GM18498 (cell line): ENCODE data around the gene CCL24.
"Not testable (repeated sequence)": the region's sequence is repeated elsewhere in the genome, so short reads cannot be mapped to it uniquely, and the experiment has no call there.

Experiments used
- ATAC-seq: cut with Tn5 transposase; IDR thresholded peaks from one replicate; pipeline ENCODE4 v1.9.1; 2021; ENCODE audit warnings: mild to moderate bottlenecking, moderate library complexity; ENCODE audit not compliant: unreplicated experiment

CCL24 gene

DNA sequence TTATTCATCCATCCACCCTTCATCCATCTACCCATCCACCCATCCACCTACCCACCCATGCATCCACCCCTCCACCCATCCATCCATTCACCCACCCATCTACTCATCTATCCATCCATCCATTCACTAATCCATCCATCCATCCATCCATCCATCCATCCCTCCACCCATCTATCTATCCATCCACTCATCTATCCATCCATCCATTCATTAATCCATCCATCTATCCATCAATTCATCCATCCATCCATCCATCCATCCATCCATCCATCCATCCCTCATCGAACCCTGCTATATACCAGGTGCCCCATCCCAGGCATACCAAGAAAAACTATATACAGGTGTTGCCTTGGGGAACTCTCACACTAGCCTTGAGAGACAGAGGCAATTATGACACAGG lies 7.1 kb upstream of the CCL24 start:
- ATAC-seq = no peak

DNA sequence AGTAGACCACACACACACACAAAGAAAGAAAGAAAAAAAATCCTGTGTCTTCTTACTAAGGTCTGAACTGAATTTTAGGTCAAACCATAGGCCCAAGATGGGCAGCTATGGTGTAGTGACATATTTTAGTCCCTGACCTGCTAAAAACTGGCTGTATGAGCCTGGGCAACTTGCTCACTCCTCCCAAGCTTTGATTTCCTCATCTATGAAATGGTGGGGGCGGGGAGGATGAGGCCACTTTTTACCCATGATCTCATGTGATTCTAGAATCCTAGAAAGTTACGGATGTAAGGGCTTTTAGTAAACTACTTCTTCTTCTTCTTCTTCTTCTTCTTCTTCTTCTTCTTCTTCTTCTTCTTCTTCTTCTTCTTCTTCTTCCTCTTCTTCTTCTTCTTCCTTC lies 6.1 kb upstream of the CCL24 start:
- ATAC-seq = no peak

DNA sequence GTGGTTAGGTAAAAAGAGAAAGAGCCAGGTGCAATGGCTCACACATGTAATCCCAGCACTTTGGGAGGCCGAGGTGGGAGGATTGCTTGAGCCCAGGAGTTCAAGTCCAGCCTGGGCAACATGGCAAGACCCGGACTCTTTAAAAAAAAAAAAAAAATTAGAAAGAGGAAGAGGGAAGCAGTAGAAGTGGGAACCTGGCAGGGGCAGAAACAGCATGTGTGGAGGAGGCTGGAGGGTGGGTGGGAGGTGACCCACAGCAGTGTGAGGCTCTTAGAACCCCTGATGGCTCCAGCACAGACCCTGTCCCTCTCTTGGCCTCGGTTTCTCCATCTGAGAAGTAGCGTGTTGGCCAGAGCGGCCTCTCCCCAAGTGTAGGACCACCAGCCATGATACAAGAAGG lies 4.9 kb upstream of the CCL24 start:
- no peak for ATAC-seq

DNA sequence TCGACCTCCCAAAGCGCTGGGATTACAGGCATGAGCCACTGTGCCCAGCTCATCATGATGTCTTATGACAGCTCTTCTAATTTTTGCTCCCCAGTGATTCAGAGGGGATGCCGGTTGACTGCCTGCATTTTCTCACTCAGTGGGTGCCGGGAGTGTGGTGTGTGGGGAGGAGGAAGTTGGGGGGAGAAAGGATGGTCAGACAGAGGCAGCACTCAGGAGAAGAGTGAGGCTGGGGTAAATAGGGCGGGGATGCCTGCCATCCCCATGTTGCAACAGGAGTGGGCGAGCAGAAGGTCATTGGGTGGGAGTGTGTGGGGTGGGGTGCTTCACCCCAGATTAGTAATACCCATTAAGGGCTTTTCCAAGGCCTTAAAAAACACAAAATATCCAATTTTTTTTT lies 3.5 kb upstream of the CCL24 start:
- no peak for ATAC-seq

DNA sequence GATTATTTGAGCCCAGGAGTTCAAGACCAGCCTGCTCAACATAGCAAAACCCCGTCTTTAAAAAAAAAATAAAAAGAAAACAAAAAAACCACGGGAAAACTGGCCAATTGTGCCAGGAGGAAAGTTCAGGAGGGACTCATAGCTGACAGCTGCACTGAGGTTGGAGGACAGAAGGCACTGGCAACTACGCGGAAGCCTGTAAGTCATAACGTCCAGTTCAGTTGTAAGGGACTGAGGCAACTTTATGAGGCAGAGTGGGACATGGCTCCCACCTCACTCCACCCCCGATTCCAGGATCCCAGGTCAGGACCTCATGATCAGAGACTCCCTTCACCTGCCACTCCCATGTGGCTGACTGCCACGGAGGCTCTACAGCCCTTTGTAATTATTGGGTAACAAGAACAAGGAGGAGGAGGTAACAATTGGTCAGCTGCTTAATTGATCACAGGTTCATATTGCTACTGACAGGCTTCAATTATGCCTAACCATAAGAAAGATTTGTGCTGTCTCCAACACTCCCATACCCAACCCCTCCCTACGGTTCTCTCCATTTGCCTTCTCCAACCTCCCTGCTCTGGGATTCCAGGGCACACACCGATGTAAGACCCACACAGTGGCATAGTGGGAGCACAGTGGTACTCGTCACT lies 1.9 kb upstream of the CCL24 start:
- ATAC-seq = no peak

DNA sequence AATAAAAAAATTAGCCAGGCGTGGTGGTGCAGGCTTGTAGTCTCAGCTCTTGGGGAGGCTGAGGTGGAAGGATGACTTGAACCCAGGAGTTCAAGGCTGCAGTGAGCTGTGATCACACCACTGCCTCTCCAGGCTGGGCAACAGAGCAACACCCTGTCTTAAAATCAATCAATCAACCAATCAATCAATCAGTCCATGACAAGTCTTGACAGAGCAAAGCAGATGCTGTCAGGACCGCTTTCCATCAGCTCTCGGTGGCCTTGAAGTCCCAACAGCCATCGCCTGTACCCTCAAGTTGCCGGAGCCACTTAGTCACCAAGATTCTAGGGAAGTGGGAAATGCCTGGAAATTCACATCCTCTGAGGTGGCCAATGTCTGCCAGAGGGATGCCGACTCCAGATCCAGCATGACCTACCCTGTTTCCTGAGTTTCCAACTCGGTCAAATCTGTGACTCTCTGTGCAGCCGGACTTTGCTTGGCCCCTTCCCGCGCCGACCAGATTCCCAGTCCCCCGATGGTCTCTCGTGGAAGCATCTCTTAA lies 871 bp upstream of the CCL24 start:
- no peak for ATAC-seq

DNA sequence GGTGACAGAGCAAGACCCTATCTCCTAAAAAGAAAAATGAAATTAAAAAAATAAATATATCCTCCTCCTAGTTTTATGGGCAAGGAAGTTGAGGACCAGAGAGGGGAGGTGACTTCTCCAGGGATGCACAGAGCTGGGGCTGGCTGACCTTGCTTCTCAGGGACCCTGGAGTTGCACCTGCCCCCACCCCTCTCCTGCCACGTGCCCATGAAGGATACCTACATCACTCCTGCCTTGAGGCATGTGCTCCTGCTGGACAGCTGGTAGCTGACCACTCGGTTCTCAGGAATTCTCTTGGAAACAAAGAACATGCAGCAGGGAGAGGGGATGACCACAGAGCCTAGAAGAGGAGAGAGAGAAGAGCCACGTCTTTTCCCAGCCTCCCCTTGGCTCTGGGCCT lies 522 bp downstream of the CCL24 start:
- ATAC-seq = no peak

DNA sequence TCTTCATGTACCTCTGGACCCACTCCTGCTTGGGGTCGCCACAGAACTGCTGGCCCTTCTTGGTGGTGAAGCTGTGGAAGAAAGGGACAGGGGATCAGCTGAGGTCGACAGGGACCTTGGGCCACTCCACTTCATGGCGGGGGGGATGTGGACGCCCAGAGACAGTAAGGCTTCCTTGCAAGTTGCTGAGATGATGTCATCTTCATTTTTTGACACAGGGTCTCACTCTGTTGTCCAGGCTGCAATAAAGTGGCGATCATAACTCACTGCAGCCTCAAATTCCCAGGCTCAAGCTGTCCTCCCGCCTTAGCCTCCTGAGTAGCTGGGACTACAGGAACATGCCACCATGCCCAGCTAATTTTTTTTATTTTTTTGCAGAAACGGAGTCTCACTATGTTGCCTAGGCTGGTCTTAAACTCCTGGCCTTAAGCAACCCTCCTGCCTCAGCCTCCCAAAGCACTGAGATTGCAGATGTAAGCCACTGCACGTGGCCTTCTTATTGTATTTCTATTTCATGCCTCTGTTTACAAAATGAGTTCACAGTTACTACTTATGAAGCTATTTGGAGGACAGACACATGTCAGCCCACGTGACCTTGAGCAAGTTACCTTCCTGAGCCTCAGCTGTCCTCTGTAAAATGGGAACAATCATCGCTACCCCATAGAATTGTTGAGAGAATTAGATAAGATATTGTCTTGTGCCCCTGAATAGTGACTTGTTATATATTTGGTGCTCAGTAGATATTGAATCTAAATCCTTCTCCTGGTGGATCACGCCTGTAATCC lies 1.5 kb downstream of the CCL24 start:
- ATAC-seq = no peak

DNA sequence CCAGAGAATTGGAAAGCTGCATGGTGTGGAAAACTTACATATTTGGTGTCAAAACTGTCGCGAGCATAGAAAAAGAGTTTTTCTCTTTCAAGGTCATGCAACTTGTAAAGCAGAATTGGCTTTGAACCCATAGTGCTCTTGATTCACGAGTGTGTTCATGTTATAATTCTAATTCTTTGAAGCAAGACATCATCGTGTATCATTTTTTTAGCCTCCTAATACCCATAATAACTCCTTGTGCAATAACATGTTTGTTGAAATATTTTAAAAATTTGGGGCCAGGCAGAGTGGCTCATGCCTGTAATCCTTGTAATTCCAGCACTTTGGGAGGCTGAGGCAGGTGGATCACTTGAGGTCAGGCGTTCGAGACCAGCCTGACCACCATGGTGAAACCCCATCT lies 4.2 kb downstream of the CCL24 start:
- ATAC-seq = no peak

DNA sequence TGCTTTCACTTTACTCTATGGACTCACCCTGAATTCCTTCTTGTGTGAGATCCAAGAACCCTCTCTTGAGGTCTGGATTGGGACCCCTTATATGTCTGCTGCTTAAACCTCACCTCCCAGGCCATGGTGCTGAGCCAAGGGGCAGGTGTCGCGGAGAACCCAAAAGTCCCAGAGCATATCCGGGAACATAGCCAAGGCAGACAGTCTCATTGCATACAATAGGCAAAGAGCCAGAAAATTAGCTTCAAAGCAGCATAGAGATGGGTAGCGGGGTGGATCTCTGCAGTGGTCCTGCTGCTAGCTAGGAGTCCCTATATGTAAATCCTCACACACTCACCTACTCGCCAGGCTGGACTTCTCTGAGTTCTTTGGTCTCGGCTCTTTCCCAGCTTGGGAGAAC lies 5.5 kb downstream of the CCL24 start:
- no peak for ATAC-seq

DNA sequence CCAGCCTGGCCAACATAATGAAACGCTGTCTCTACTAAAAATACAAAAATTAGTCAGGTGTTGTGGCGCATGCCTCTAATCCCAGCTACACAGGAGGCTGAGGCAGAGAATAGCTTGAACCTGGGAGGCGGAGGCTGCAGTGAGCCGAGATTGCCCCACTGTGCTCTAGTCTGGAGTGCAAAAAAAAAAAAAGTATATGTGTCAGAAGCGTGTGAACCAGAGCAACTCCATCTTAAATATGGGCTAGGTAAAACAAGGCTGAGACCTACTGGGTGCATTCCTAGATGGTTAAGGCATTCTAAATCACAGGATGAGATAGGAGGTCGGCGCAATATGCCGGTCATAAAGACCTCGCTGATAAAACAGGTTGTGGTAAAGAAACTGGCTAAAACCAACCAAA lies 6.2 kb downstream of the CCL24 start:
- no peak for ATAC-seq

DNA sequence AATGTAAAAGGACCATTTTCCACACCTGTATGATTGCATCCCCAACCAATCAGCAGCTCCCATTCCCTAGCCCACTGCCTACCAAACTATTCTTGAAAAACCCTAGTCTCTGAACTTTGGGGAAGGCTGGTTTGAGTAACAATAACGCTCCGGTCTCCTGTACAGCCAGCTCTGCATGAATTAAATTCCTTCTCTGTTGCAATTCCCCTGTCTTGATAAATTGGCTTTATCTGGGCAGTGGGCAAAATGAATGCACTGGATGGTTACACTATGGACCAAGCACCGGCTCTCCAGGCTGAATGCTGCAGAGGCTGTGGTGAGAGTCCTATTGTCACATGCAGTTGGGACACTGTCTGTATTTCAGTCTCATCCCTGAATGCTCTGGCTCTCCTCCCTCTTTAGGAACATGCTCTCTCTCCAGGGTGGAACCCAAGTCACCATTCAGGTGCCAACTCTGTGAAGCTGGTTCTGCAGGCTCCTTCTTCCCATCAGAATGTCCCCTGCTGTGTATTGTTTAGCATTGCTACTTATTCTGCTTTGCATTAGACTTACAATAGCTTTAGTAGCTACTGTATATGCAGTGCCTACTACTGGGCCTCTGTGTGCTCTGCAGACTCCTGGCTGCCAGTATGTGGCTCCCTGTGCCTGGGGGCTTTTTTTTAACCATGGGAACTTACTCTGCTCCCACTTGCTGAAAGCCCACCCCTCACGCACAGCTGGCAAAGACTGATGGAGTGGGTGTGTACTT lies 6.9 kb downstream of the CCL24 start:
- no peak for ATAC-seq

DNA sequence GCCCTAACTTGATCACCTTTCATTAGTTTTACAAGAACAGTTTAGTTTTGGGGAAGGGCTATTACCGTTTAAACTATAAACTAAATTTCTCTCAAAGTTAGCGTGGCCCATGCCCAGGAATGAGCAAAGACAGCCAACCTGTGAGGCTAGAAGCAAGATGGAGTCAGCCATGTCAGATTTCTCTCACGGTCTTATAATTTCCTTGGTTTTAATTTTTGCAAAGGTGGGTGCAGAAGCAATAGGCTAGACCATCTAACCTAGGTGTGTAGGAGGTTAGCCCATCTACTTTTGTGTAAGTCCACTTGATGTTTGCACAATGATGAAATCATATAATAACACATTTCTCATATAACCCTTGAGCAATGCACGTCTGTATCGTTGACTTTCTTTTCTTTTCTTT lies 8.9 kb downstream of the CCL24 start:
- ATAC-seq = no peak

DNA sequence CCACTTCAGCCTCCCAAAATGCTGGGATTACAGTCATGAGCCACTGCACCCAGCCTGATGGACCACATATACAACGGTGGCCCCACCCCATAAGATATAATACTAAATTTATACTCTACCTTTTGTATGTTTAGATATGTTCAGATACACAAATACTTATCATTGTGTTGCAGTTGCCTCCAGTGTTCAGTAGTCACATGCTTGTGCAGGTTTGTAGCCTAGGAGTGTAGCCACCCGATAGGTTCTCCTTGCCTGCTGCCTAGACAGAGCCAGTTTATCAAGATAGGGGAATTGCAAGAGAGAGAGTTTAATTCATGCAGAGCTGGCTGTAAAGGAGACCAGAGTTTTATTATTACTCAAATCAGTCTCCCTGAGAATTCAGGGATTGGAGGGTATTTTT lies 9.6 kb downstream of the CCL24 start:
- no peak for ATAC-seq

DNA sequence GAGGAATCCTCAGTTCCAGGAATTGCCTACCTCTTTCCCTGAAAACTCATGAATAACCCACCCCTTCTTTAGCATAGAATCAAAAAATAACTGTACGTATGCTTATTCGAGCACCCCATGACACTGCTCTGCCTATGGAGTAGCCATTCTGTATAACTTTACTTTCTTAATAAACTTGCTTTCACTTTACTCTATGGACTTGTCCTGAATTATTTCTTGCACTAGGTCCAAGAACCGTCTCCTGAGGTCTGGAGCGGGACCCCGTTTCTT lies 11.1 kb downstream of the CCL24 start:
- no peak for ATAC-seq

DNA sequence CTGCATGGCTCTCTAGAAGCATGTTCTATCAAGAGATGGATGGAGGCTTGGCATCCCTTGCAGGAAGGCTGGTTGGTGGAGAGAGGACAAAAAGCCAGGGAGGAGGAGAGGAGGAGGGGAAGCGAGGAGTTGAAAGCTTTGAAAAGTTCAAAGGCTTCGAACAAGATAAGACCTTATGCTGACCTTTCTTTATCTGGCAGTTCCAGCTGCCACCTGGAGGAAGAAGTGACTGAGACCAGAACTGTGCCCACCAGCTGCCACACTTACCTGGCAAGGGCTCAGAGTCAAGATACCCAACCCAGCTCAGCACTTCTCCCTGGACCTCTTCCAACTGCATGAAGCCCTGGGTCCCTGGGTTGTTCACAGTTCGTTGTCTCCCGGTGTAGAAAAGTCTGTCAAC lies 14.8 kb downstream of the CCL24 start:
- ATAC-seq = no peak

DNA sequence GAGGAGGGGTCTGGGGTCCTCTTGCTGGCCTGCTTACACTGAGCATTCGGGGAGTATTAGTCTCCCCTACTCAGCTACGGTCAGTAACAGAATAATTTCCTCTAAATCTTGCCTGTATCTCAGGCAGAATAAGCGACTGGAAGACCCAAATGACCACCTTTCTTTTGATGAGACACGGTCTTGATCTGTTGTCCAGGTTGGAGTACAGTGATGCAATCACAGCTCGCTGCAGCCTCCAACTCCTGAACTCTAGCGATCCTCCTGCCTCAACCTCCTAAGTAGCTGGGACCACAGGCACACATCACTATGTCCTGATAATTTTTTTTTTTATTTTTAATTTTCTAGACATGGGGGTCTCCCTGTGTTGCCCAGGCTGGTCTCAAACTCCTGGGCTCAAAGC lies 17.2 kb downstream of the CCL24 start:
- ATAC-seq = no peak

DNA sequence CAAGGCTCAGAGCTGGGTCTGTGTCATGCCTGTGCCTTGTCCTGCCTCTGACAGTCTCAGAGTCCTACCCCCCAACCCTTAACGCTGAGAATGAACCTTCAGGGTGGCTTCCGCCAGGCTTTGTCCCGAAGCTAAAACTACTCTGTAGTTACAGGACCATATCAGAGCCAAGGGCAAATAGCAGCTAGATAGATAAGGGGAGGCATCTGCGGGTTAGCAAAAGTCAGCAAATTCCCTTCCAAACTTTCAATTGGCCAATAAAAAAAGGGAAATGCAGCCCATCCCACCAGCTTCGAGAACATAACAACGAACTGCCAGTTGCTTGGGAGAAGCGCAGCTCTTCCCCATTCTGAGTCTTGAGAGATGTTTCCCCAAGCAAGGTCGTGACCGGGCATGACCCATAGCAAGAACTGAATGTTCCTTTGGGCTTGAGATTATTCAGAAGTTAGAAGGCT lies 17.7 kb downstream of the CCL24 start:
- ATAC-seq = no peak

DNA sequence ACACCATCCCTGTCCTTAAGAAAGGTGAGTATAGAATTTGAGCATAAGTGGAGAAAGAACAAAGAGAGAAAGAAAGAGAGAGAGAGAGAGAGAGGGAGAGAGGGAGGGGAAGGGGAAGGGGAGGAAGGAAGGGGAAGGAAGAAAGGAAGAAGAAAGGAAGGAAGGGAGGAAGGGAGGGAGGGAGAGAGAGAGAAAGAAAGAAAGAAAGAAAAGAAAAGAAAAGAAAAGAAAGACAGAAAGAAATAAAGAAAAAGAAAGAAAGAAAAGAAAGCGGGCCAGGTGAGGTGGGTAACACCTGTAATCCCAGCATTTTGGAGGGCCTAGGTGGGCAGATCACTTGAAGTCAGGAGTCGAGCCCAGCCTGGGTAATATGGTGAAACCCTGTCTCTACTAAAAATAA lies 19.9 kb downstream of the CCL24 start:
- no peak for ATAC-seq

DNA sequence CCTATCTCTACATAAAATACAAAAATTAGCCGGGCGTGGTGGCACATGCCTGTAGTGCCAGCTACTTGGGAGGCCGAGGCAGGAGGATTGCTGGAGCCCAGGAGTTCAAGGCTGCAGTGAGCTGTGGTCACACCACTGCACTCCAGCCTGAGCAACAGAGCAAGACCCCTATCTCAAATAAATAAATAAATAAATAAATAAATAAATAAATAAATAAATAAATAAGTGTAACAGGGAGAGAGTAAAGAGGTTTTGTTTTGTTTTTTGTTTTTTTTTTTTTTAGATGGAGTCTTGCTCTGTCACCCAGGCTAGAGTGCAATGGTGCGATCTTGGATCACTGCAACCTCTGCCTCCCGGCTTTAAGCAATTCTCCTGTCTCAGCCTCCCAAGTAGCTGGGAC lies 21.0 kb downstream of the CCL24 start:
- not testable (repeated sequence) for ATAC-seq

DNA sequence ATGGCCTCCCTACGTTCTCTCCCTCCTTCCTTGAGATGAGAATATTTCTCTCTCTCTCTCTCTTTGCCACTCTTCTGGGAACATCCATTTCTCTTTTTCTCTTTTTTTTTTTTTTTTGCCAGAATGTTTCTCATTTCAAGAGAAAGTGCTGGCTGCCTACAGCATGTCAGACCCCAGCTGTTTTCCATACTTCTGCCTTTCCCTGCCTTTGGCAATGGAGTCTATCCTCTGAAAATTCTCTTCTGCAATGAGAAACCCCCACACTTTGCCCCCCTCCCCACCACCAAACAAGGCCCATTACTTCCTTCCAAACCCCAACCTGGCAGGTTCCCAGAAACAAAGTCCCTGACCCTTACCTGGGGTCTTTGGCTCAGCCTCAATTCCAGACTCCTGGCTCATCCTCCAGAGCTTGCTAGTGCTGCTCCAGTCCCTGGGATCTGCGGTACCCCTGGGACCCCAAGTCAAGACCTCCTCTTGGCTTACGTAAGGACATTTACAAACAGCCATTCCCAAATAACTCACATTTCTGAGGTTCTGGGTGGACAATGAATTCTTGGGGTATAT lies 24.2 kb downstream of the CCL24 start:
- no peak for ATAC-seq
